ENCODE data around the gene SH3BP5L.

Gene SH3BP5L

GRCh38 chr1:248821641-248822040 is 4.1 kb downstream of the SH3BP5L start:
- TF ChIP-seq CTCF (conservative IDR thresholded peaks at IDR 0.05; ENCODE audit: low read length), result no peak
- no peak for DNase-seq (ENCODE audit: low read depth)
- H3K4me3 ChIP-seq (ENCODE audit: low read length), result peak overlapping the region; percentile 17

GRCh38 chr1:248821101-248821500 is 4.6 kb downstream of the SH3BP5L start:
- peak overlapping the region; percentile 17 for H3K4me3 ChIP-seq (ENCODE audit: low read length)
- peak; percentile 94 for DNase-seq (ENCODE audit: low read depth)
- no peak for TF ChIP-seq CTCF (conservative IDR thresholded peaks at IDR 0.05; ENCODE audit: low read length)

GRCh38 chr1:248820041-248820585 is 5.6 kb downstream of the SH3BP5L start:
- no peak overlapping the region for H3K4me3 ChIP-seq (ENCODE audit: low read length)
- no peak for TF ChIP-seq CTCF (conservative IDR thresholded peaks at IDR 0.05; ENCODE audit: low read length)
- DNase-seq (ENCODE audit: low read depth), result no peak

- H3K4me3 ChIP-seq (ENCODE audit: low read length), result no peak overlapping the region
- DNase-seq (ENCODE audit: low read depth), result no peak
- no peak for TF ChIP-seq CTCF (conservative IDR thresholded peaks at IDR 0.05; ENCODE audit: low read length)
Measured at GRCh38 chr1:248818505-248819374, 7.0 kb downstream of the SH3BP5L start.

- no peak for DNase-seq (ENCODE audit: low read depth)
- H3K4me3 ChIP-seq (ENCODE audit: low read length), result no peak overlapping the region
- no peak for TF ChIP-seq CTCF (conservative IDR thresholded peaks at IDR 0.05; ENCODE audit: low read length)
Measured at GRCh38 chr1:248817065-248817464, 8.7 kb downstream of the SH3BP5L start.

- no peak overlapping the region for H3K4me3 ChIP-seq (ENCODE audit: low read length)
Measured at GRCh38 chr1:248816042-248816851, 9.5 kb downstream of the SH3BP5L start.

More at GRCh38 chr1:248816042-248816851, 9.5 kb downstream of the SH3BP5L start:
- no peak for DNase-seq (ENCODE audit: low read depth)
- TF ChIP-seq CTCF (conservative IDR thresholded peaks at IDR 0.05; ENCODE audit: low read length), result no peak

Measured in AG10803 (cell line).